OCI-M2 (cell line): ENCODE data around the gene KCNIP1.

ENCODE experiments used
- DNase-seq: peaks from one replicate; lab custom pipeline; 2025; ENCODE audit not compliant: unreplicated experiment; lab: John Stamatoyannopoulos, UW

The KCNIP1 gene

DNA sequence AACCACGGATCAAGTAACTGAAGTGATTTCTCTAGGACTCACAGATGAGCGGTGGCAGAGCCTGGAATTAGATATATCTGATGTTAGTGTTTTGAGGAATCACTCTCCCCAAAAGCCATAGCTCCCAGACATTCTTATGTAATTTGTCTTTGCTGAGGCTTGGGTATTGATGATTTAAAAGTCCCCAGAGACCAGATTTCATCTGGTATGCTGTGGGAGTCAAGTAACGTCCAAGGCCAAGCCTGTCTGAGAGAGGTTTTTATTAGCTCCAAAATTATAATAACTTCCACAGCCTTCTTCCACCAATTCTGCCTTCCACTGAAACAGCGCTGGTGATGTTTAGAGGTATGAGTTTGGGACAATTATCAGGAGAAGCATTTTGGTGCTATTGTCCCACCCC, 21.3 kb upstream of the KCNIP1 start:
- no peak for DNase-seq

DNA sequence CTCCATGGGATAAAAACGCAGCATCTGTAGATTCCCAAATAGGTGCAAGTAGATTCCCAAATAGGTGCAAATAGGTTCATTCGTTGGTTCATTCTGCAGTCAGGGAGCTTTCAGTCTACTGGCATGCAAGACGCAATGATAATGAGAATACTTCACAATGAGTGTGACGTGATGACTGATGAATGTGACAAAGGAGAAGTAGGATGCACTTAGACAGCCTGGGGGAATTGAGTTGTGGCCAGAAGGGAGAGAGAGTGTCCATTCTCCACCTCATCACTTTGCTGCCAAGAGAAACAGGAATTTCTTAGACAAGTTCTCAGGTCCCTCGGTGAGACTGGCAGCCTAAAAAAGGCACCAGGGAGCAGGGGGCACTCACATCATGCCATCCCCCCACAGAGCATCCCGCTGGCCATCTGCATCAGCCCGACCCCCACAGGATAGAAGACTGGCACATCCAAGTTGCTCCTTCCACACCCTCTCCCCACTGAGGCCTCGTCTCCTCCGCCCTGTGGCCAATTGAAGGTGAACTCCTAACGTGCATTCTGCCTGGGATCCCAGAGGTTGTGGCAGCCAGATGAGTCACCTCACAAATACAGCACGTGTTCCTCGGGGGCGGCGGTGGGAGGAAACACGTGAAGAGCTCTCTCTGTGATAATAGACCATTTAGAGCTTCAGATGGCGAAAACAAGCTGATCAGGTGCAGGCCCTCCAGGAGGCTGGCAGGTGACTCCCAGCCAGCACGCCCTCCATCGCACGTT, 19.9 kb upstream of the KCNIP1 start:
- no peak for DNase-seq

DNA sequence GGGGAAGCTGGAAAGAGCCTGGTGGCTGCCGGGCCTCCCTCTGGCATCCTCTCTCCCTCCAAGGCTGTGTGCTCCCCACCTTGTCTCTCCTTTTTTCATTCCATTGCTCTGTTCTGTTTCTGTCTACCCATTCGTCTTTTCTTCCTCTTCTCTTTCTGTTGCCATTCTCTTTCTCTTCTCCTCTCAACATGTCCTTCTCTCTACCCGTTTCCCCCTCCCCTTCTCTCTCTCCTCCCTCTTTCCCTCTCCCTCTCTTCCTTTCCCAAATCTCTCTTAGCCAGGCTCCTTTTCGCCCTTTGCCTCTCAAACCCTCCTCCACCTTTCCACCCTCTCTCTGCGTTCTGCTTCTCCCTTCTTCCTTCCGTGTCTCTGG, 19.4 kb upstream of the KCNIP1 start:
- no peak for DNase-seq

DNA sequence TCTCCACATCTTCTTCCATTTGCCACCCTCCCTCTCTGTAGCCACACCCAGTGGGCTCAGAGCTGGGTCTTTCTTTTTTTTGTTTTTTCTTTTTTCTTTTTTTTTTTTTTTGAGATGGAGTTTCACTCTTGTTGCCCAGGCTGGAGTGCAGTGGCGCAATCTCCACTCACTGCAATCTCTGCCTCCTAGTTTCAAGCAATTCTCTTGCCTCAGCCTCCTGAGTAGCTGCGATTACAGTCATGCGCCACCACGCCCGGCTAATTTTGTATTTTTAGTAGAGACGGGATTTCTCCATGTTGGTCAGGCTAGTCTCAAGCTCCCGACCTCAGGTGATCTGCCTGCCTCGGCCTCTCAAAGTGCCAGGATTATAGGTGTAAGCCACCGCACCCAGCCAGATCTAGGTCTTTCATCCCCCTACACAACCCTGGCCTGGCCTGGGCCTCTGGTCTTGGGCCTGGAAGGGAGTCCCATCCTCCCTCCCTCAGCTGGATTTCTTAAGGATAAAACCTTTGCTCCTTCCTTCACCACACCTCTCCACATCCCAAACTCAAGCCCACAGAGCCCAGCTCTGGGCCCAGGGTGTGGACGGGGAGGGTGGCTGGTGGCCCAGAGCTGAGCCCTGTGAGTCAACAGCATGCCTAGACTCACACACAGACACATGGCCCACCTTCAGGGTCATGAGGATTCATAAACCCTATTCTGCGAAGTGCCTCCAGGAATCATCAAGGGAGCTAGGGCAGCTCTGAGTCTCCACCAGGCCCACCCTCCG, 18.8 kb upstream of the KCNIP1 start:
- DNase-seq, result no peak

GRCh38 chr5:170485616-170485911, 18.3 kb upstream of the KCNIP1 start:
- no peak for DNase-seq

GRCh38 chr5:170486371-170486770, 17.4 kb upstream of the KCNIP1 start:
- DNase-seq, result no peak

DNA sequence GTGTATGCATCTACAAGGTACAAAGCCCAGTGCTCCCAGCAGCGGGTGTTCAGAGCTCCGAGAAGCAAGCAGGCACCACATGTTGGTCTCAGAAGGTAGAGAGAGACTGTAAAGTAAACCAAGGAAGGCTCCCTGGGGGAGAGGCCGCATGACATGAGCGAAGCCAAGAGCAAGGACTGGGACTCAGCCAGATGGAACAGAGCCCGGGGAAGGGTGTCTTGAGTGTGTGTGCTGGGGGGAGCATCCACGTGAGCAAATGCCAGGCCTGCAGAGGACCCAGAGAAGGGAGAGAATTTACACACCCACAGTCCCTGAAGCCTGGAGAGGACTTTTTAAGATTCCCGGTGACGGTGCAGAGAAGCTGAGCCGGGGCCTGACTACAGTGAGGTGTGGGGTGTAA, 15.2 kb upstream of the KCNIP1 start:
- no peak for DNase-seq

GRCh38 chr5:170489199-170489598, 14.6 kb upstream of the KCNIP1 start:
- no peak for DNase-seq

DNA sequence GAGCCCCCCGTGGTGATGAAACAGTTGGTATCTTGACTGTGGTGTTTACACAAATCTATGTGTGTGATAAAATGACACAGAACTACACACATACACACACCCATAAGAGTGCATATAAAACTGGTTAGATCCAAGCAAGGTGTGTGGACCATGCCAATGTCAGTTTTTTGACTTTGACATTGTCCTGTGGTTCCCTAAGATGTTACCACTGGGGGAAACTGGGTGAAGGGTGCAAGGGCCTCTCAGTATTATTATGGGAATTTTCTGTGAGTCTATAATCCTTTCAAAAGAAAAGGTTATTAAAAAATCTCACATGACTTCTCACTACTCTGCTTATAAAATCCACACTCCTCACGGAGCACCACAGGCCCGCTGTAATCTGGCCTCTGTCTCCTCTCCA, 13.4 kb upstream of the KCNIP1 start:
- no peak for DNase-seq

DNA sequence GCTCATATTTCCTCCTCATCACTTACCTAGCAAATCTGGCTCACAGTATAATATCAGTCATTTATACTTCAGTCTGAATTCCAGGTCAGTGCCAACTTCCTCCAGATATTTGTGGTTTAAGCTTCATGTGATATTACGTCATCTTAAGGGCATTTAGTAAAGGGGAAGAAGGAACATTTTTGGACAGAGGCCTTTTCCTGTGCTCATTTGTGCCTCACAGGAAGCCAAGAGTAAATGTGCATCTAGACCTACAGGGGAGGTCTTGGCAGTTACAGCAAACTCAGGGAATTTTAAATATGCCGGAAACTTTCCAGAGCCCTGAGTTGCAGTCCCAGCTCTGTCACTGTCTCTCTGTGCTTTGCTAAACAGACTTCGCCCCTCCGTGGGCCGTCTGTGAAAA, 12.3 kb upstream of the KCNIP1 start:
- DNase-seq, result no peak

DNA sequence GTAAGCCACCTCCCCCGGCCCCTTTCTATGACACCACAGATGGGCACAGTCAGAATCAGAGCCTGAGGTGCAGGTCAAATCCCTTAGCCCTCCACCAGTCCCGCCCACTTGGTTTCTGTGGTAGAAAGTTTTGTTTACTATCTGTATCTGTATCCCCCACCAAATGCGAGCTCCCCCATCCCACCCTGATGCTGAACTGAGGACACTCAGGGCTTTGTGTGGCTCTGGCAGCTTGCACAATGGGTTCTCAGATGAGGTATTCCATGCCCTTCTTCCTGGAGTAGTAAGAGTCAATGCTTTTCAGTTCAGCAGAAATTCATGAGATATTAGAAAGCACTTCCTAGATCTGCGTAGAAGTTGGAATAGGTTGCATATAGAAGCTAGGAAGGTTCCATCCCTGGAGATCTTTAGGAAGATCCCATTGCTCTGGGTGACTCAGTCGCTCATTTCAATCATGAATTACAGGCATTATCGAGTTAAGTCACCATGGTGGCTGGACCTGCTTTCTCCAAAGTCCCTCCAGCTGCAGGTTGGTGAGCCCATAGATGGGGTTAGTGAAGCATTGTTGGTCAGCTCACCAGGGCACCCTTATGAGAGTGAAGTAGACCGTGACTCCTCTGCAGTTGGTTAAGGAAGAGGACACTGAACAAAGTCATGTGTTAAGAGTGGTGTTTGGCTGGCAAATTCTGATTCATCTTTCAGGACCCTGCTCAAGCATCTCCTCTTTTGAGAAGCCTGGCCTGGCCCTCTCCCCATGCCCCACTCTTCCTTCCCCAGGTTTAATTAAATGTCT, 10.6 kb upstream of the KCNIP1 start:
- no peak for DNase-seq

- DNase-seq, result no peak
Measured at GRCh38 chr5:170494041-170494440, 9.8 kb upstream of the KCNIP1 start.

GRCh38 chr5:170495825-170496661, 7.8 kb upstream of the KCNIP1 start:
- DNase-seq, result no peak

DNA sequence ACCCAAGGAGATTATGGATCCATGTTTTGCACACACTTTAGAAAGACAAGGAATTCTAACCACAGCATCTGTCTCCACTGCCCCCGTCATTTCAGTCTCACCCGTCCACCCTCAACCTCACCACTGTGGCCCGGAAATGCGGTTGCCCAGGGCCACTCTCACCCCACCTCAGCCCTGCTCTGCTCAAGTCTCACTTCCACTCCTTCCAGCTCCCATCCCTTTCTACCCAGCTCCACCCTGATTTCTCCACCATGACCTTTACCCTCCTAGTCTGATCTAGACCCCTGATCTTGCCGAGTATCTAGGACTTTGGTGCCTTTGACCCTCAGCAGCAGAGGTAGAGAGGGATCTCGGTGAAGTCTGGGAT, 7.2 kb upstream of the KCNIP1 start:
- no peak for DNase-seq

- no peak for DNase-seq
Measured at GRCh38 chr5:170497311-170498038, 6.3 kb upstream of the KCNIP1 start.

GRCh38 chr5:170498811-170499351, 4.9 kb upstream of the KCNIP1 start:
- no peak for DNase-seq

DNA sequence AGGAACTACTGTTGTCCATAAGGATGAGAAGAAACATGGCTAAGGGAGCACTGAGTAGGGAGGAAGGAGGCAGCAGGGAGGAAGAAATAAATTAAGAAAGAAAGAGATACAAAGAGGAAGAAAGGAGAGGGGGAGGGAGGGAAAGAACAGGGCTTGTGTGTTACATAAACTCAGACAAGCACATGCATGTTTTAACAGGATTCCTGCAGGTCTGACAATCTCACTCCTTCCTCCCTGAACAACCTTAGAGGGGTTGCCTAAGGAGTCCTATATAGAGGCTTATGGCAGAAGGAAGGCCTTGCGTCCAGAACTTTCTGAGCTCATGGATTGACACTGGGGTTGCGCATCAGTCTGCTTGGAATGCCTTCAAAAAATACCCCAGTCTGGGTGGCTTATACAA, 4.2 kb upstream of the KCNIP1 start:
- DNase-seq, result no peak

GRCh38 chr5:170501361-170501760, 2.5 kb upstream of the KCNIP1 start:
- DNase-seq, result no peak

GRCh38 chr5:170501931-170502330, 1.9 kb upstream of the KCNIP1 start:
- DNase-seq, result no peak

GRCh38 chr5:170504616-170505266, 921 bp downstream of the KCNIP1 start:
- no peak for DNase-seq
